HuH-7.5 (cell line): ENCODE results near the gene C4orf50.

Experiments
- DNase-seq: peaks from one replicate; pipeline ENCODE4 v3.0.0; 2011; ENCODE audit warnings: low spot score

C4orf50 gene

GRCh38 chr4:5919571-5919970, 98.7 kb downstream of the C4orf50 start:
- DNase-seq, result no peak

- no peak for DNase-seq
Measured at GRCh38 chr4:5919044-5919443, 99.2 kb downstream of the C4orf50 start.

DNA sequence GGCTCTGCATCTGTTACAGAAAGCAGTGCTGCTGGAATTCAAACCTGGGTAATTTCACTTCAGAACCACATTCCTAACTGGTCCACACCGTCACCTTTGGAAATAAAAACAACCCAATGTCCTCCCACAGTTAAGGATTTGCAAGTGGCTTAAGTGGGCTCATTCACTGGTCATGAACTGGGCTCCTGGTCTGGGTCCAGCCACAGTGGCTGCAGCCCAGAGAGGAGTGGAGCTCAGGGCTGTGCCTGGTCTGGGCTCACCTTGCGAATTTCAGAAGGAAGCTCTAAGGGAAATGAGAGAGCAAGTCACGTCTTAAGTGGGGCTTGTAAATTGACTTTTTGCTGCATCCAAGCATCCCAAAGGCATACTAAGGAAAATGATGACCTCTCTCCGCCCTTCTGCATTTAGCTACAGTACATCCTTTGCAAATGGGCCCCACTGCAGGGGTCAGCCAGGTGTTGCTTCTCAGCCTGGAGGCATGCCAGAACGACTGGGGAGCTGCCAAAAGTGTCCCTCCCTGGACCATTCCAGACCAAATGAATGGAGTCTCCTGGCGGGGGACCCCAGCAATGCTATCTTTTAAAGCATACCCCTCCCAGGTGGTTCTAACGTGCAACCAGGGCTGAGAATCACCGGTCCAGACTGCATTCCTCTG, 99.8 kb downstream of the C4orf50 start:
- no peak for DNase-seq

DNA sequence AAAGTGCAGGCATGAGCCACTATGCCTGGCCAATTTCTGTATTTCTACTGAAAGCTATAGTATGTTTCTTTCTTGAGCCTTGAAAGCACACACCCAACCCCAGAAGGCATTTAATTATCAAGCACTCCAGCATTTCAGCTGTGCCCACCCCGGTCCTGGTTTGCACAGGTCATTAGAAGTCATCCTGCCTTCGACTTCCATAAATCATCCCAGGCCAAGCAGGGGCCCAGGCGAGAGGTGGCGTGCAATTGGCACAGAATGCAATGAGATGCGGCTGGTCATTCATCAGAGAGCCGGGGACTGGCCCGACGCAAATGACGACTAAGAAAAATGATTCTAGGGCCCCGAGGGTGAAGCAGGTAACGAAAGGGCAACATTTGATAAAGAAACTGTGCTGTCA, 100.6 kb downstream of the C4orf50 start:
- DNase-seq, result no peak

- no peak for DNase-seq
Measured at GRCh38 chr4:5916229-5916628, 102.0 kb downstream of the C4orf50 start.

DNA sequence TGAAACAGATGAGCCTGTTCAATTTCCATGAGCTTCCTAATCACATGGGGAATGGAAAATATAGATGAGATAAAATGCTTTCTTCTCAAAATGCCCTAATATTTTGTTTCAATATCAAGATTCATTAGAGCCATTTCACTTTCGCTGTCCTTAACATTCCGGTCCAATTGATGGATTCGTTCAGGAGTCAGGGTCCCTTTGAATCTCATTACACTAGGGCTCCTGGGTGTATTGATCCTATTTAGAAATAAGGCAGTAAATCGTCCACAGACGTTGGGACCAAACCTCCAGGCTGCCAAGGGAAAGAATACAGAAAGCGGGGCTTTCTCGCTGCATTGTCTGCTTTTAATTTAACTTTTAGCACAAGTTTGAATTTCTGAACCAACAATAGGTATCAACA, 104.8 kb downstream of the C4orf50 start:
- no peak for DNase-seq

- no peak for DNase-seq
Measured at GRCh38 chr4:5912614-5913019, 105.6 kb downstream of the C4orf50 start.

GRCh38 chr4:5908876-5909427, 109.3 kb downstream of the C4orf50 start:
- no peak for DNase-seq

DNA sequence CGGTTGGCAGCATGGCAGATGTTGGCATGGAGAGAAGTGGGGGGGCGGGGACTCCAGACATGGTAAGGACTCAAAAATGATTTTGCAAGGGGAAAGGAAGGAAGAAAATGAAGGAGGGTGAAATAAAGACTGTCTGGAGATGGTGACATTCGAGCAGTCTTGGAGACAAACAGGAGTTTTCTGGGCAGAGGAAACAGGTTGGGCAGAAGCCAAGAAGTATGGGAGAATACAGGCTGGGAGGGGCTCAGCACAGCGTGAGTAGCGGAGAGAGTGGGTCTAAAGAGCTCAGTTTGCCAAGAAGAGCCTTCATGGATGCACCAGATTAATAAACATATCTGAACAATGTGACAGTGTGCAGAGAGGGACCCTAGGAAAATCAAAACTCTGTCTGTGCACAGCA, 112.0 kb downstream of the C4orf50 start:
- no peak for DNase-seq

DNA sequence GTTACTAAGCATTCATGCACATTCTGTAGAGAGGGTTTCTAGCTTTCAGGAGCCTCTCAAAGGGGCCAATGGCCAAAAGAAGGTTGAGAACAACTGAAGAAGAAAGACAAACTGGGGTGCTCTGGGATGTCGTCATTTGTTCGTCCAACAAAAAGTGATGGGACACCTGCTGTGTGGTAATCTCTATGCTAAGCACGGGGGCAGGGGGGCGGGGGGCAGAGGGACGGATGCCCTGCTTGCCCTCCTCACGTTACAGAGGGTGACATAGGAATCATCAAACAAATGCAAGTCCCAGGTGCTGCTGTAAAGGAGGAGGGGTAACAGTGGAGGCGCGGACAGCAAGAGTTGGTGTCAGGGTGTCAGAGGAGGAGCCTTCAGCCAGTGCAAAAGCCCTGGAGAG, 112.5 kb downstream of the C4orf50 start:
- DNase-seq, result no peak

- no peak for DNase-seq
Measured at GRCh38 chr4:5900844-5901243, 117.4 kb downstream of the C4orf50 start.

DNA sequence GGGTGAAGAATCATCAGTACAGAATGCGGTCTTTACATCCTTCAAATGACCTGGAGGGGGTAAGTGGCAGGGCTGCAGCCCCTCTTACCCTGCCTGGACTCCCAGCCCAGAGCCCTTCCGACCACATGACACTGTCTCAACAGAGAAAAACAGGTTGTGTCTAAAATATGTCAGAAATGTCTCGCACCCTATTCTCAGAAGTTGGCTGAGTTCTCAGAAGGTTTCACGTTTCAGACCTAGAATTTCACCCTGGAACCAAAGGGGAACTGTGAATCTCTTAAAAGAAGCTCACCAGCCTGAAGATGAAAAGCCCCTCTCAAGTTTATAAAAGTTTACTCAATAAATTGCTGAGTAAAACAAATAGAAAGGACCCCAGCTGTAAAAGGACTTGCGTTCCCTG, 118.3 kb downstream of the C4orf50 start:
- no peak for DNase-seq

GRCh38 chr4:5899396-5899795, 118.8 kb downstream of the C4orf50 start:
- no peak for DNase-seq

GRCh38 chr4:5897674-5898073, 120.6 kb downstream of the C4orf50 start:
- no peak for DNase-seq

GRCh38 chr4:5895287-5895686, 122.9 kb downstream of the C4orf50 start:
- no peak for DNase-seq

GRCh38 chr4:5894266-5894665, 124.0 kb downstream of the C4orf50 start:
- DNase-seq, result no peak

DNA sequence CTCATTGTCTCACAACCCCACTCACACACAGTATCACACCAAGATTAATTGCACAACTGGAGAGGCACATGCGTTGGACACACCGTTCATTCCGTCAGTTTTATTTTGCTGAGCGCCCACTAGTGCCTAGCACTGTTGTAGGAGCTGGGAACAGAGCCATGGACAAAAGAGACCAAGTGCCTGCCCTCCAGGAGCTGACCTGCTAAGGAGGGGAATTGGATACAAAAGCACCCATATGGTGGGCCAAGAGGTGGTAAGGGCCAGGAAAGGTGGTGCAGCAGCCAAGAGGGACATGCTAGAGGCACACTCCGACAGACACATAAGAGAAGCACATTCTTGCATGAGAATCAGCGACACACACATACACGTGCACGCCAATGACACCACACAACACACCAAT, 124.6 kb downstream of the C4orf50 start:
- DNase-seq, result no peak

DNA sequence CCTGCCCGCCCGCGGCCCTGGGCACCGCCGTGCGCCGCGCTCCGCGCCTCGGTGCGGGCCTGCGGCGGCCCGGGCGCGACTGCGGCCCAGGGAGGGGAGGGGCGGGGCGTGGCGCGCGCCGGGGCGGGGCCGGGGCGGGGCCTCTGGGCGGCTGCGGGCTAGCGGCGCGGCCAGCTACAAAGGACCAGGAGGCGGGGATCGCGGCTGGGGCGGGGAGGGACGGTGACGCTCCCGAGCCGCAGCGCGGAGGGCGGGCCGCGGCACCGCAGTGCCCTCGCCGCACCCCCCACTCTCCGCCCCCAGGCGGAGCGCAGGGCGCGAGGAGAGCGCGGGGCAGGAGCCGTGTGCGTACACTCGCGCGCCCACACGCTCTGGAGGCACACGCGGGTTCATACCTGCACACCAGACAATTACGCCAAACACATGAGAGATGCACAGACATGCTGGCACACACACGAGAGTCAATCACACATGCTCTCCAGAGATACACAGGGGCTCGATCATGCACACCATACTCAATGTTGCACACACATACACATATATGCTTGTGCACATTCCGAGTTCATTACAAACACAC, 125.1 kb downstream of the C4orf50 start, which contains the start of gene CRMP1:
CRMP1 (minus strand) TSS at position 83 of the 577 bp plus-strand sequence. CDS start 117 bp downstream, outside the sequence.
- DNase-seq, result no peak

DNA sequence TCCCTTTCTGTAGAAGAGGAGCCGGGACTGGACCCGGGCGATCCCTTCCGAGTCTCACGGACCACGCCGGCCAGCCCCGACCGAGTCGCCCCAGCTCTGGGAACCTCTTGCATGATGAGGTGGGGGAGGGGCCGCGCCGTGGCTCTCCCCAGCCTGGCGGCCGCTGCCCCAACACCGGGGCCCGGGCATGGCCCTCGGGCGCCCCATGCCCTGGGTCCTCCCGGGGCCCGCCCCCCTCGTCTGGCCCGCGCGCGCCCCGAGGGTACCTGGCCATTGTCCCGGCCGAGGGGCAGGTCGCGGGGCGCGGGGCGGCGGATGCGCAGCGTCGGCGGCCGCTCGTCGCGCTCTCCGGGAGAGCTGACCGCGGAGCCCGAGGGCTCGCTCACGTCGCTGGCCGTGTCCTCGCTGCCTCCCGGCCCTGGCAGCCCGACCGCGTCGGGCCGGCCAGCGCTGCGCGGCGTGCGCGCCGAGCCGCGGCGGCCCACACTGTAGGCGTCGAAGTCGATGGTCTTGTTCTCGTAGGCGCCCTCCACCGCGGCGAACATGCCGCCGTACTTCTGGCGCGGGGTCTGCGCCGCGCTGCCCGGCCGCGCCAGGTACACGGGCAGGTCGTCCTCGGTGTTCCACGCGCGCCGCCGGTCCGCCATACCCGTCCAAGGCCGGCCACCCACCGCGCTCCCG, 125.8 kb downstream of the C4orf50 start:
- DNase-seq, result no peak

DNA sequence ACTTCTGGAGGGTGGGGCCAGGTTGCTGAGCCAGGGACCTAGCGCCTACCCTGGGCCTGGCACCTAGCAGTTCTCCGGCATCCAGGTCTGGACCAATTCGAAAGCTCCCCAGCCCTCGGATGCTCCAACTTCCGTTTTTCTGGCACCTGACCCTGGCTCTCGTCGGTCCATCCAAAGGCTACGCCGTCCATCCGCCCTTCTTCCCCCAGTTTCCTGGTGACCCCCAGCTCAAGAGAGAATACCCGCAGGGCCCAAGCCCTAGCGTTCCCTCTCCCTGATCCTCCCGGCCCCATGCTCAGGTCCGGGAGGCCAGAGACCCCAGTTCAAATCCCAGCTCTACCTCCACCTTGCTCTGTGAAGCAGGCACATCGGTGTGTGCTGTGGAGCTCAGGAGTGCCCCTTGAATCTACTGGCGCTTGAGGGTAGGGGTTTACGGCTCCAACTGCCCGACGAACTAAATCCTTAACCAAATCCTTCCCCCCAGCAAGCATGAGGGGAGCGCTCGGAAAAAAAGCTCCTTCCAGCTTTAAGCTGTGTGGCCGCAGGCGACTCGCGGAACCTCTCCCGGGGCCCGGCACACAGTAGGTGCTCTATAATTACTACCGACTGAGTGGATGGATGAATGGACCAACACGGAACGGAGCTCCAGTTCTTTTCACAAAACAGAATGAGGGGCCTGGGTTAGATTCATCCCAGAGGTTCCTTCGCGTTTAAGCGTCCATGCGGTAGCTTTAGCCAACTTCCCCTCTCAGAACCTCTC, 126.5 kb downstream of the C4orf50 start:
- no peak for DNase-seq

GRCh38 chr4:5890063-5890727, 128.0 kb downstream of the C4orf50 start:
- no peak for DNase-seq
